HepG2 (cell line): Measurements from ENCODE around the gene NDST1. TPM values are rescaled to one million over a fixed set of nuclear protein-coding genes. Genes with fewer than 3 reads are reported as not detected.

Experiments used
- BCL6 ChIP-seq: IDR thresholded peaks from 2 replicates; pipeline ENCODE4 v1.6.1; 2016; ENCODE audit warnings: missing genetic modification reagents, missing compliant biosample characterization
- CBX5 ChIP-seq: sonication (generic); formaldehyde crosslinking; IDR thresholded peaks from 2 replicates; pipeline ENCODE4 v1.4.0; 2020; ENCODE audit warnings: missing genetic modification reagents, borderline replicate concordance
- CEBPG ChIP-seq: IDR thresholded peaks from 2 replicates; pipeline ENCODE4 v1.6.1; 2016
- FOXA1 ChIP-seq, 2 experiments: fragments of 450-650 bp in 1 of 2; sonication (generic) in 1 of 2; formaldehyde crosslinking in 1 of 2; IDR thresholded peaks; 2 replicates each; pipeline versions ENCODE4 v1.4.0 to v1.6.1; 2016 to 2020; ENCODE audit warnings: missing genetic modification reagents in 1 of 2
- JUNB ChIP-seq: sonication (generic); formaldehyde crosslinking; IDR thresholded peaks from 2 replicates; pipeline ENCODE4 v1.8.0; 2022; ENCODE audit warnings: missing genetic modification reagents, mild to moderate bottlenecking, borderline replicate concordance
- PAF1 ChIP-seq: IDR thresholded peaks from 2 replicates; pipeline ENCODE4 v1.6.1; 2016; ENCODE audit warnings: missing genetic modification reagents, missing compliant biosample characterization
- PHF21A ChIP-seq: sonication (generic); formaldehyde crosslinking; IDR thresholded peaks from 2 replicates; pipeline ENCODE4 v1.5.0; 2020; ENCODE audit warnings: mild to moderate bottlenecking, missing genetic modification reagents
- RCOR2 ChIP-seq: IDR thresholded peaks from 2 replicates; pipeline ENCODE4 v1.6.1; 2016; ENCODE audit warnings: missing biosample characterization, missing genetic modification reagents
- SIN3A ChIP-seq: IDR thresholded peaks from 2 replicates; pipeline ENCODE4 v1.6.1; 2011; ENCODE audit warnings: low read depth, mild to moderate bottlenecking, control low read depth, low read length, borderline replicate concordance
- SP1 ChIP-seq, 2 experiments: fragments of 450-650 bp in 1 of 2; sonication (generic) in 1 of 2; formaldehyde crosslinking in 1 of 2; IDR thresholded peaks; 2 replicates each; pipeline versions ENCODE4 v1.4.0 to v1.6.1; 2016 to 2020; ENCODE audit warnings: missing genetic modification reagents in 1 of 2
- ZFP62 ChIP-seq: sonication (generic); formaldehyde crosslinking; IDR thresholded peaks from 2 replicates; pipeline ENCODE4 v1.4.0; 2020; ENCODE audit warnings: missing genetic modification reagents
- ZMYM2 ChIP-seq: sonication (generic); formaldehyde crosslinking; IDR thresholded peaks from 2 replicates; pipeline ENCODE4 v1.8.0; 2022; ENCODE audit warnings: mild to moderate bottlenecking, missing genetic modification reagents
- ZSCAN30 ChIP-seq: sonication (generic); formaldehyde crosslinking; IDR thresholded peaks from 2 replicates; pipeline ENCODE4 v1.5.0; 2020; ENCODE audit warnings: mild to moderate bottlenecking, missing genetic modification reagents
- polyA plus RNA-seq, 8 experiments: library from polyadenylated mRNA; depleted of rRNA in 3 of 8; stranded (reverse) in 7 of 8; unstranded in 1 of 8; fragments of >200 nt; fragmentation: Illumina TruSeq in 4 of 8; extraction: Trizol in 4 of 8; gene quantifications; 2 replicates each; pipeline versions ENCODE4 v1.2.1 to v1.2.3, GENCODE V29; 2011 to 2016; ENCODE audit warnings: low read depth in 4 of 8, missing spikeins in 1 of 8, mixed read lengths in 1 of 8; ENCODE audit not compliant: insufficient read depth in 1 of 8
- total RNA-seq, 5 experiments: library from RNA; depleted of rRNA; stranded (reverse); fragments of >200 nt; fragmentation: Illumina TruSeq; extraction: Trizol; gene quantifications; 2 replicates each; pipeline ENCODE4 v1.2.3, GENCODE V29; 2016; ENCODE audit warnings: low read depth in 1 of 5
- TF ChIP-seq, protein P1 (sequence below): sonication (generic); formaldehyde crosslinking; IDR thresholded peaks from 2 replicates; pipeline ENCODE4 v1.8.1; 2023; ENCODE audit warnings: mild to moderate bottlenecking, moderate library complexity, missing genetic modification reagents
- TF ChIP-seq, protein P2 (sequence below): sonication (generic); formaldehyde crosslinking; IDR thresholded peaks from 2 replicates; pipeline ENCODE4 v1.8.0; 2022; ENCODE audit warnings: mild to moderate bottlenecking, missing genetic modification reagents, moderate library complexity
- TF ChIP-seq, protein P3 (sequence below): sonication (generic); formaldehyde crosslinking; IDR thresholded peaks from 2 replicates; pipeline ENCODE4 v1.5.0; 2020; ENCODE audit warnings: mild to moderate bottlenecking, missing genetic modification reagents
- TF ChIP-seq, protein P4 (sequence below): sonication (generic); formaldehyde crosslinking; IDR thresholded peaks from 2 replicates; pipeline ENCODE4 v1.5.0; 2020; ENCODE audit warnings: mild to moderate bottlenecking, missing genetic modification reagents, moderate library complexity
- TF ChIP-seq, protein P5 (sequence below): sonication (generic); formaldehyde crosslinking; IDR thresholded peaks from 2 replicates; pipeline ENCODE4 v1.9.0; 2022; ENCODE audit warnings: missing genetic modification reagents, mild to moderate bottlenecking, borderline replicate concordance

The NDST1 gene
- total and polyA plus RNA-seq, 2 of the 13 experiments (the other 11 are each of a cell fraction or from before 2014, with no cell fraction given), result 23.8 to 26.2 TPM

DNA sequence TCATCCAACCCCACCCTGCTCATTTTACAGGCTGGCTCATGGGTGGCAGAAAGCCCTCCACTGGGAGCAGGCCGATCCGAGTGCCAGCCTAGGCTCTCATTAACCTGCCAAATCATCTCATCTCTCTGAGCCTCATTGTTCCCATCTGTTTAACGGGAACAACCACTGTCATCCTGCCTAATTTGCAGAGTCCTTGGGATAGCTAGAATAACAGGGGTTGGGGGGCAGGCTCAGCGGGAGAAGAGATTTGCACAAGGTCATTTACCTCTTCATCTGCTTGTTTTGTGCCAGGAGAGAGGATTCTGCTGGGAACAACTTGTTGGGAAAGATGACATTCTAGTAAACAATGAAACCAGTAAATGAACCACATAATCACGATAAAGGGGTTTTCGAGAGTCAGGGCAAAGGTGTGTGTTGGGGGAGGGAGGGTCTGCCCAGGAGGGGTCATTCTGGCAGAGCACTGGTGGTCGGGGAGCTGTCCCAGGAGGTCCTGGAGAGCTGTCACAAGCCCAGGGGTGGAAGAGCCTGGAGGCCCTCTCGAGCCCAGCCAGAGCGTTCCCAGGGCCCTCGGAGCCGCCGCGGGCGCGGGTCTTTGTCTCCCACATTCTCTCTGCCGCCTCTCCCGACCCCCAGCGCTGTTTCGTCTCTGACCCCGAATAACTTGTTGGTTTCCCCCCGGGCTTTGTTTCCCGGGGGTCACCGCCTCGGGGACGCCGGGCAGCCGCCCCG lies 22.8 kb upstream of the NDST1 start (continued):
- TF ChIP-seq, protein P1, sequence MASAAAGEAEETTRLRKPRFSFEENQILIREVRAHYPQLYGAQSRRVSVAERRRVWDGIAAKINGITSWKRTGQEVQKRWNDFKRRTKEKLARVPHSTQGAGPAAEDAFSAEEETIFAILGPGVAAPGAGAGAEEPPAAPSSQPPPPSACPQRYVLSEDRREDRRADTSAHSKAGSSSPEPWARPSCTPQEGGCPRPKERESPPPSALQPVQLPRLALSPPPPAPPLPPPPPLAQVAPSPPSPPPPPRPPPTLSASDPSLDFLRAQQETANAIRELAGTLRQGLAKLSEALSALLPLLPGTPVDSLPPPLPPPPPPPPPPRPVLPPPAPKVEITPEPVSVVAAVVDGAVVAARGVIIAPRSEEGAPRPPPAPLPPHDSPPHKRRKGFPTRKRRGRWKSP (CRISPR knock-in tag), result 0 out of 2 replicates have a peak, but pooled peaks have one; percentile 49
- no peak for TF ChIP-seq ZSCAN30 (CRISPR knock-in tag)
- TF ChIP-seq FOXA1 (IDR thresholded peaks at IDR 0.05), result no peak
- TF ChIP-seq FOXA1 (CRISPR knock-in tag; IDR thresholded peaks at IDR 0.05), result peak; percentile 13; the same call in 1 of the 2 replicates
- no peak for TF ChIP-seq JUNB (CRISPR knock-in tag)
- TF ChIP-seq, protein P2, sequence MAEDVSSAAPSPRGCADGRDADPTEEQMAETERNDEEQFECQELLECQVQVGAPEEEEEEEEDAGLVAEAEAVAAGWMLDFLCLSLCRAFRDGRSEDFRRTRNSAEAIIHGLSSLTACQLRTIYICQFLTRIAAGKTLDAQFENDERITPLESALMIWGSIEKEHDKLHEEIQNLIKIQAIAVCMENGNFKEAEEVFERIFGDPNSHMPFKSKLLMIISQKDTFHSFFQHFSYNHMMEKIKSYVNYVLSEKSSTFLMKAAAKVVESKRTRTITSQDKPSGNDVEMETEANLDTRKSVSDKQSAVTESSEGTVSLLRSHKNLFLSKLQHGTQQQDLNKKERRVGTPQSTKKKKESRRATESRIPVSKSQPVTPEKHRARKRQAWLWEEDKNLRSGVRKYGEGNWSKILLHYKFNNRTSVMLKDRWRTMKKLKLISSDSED, result no peak
- no peak for TF ChIP-seq CBX5
- peak; percentile 49; the same call in 1 of the 2 replicates for TF ChIP-seq PHF21A (CRISPR knock-in tag)
- TF ChIP-seq ZFP62 (CRISPR knock-in tag), result no peak
- TF ChIP-seq SP1 (IDR thresholded peaks at IDR 0.05), result no peak
- no peak; the same call in 1 of the 2 replicates for TF ChIP-seq SP1 (CRISPR knock-in tag; IDR thresholded peaks at IDR 0.05)
- TF ChIP-seq PAF1, result no peak
- TF ChIP-seq, protein P3, sequence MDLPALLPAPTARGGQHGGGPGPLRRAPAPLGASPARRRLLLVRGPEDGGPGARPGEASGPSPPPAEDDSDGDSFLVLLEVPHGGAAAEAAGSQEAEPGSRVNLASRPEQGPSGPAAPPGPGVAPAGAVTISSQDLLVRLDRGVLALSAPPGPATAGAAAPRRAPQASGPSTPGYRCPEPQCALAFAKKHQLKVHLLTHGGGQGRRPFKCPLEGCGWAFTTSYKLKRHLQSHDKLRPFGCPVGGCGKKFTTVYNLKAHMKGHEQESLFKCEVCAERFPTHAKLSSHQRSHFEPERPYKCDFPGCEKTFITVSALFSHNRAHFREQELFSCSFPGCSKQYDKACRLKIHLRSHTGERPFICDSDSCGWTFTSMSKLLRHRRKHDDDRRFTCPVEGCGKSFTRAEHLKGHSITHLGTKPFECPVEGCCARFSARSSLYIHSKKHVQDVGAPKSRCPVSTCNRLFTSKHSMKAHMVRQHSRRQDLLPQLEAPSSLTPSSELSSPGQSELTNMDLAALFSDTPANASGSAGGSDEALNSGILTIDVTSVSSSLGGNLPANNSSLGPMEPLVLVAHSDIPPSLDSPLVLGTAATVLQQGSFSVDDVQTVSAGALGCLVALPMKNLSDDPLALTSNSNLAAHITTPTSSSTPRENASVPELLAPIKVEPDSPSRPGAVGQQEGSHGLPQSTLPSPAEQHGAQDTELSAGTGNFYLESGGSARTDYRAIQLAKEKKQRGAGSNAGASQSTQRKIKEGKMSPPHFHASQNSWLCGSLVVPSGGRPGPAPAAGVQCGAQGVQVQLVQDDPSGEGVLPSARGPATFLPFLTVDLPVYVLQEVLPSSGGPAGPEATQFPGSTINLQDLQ (CRISPR knock-in tag), result no peak
- TF ChIP-seq, protein P4, sequence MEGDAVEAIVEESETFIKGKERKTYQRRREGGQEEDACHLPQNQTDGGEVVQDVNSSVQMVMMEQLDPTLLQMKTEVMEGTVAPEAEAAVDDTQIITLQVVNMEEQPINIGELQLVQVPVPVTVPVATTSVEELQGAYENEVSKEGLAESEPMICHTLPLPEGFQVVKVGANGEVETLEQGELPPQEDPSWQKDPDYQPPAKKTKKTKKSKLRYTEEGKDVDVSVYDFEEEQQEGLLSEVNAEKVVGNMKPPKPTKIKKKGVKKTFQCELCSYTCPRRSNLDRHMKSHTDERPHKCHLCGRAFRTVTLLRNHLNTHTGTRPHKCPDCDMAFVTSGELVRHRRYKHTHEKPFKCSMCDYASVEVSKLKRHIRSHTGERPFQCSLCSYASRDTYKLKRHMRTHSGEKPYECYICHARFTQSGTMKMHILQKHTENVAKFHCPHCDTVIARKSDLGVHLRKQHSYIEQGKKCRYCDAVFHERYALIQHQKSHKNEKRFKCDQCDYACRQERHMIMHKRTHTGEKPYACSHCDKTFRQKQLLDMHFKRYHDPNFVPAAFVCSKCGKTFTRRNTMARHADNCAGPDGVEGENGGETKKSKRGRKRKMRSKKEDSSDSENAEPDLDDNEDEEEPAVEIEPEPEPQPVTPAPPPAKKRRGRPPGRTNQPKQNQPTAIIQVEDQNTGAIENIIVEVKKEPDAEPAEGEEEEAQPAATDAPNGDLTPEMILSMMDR, result 0 out of 2 replicates have a peak, but pooled peaks have one; percentile 6
- peak; percentile 11; the same call in 1 of the 2 replicates for TF ChIP-seq BCL6 (CRISPR knock-in tag)
- TF ChIP-seq, protein P5, sequence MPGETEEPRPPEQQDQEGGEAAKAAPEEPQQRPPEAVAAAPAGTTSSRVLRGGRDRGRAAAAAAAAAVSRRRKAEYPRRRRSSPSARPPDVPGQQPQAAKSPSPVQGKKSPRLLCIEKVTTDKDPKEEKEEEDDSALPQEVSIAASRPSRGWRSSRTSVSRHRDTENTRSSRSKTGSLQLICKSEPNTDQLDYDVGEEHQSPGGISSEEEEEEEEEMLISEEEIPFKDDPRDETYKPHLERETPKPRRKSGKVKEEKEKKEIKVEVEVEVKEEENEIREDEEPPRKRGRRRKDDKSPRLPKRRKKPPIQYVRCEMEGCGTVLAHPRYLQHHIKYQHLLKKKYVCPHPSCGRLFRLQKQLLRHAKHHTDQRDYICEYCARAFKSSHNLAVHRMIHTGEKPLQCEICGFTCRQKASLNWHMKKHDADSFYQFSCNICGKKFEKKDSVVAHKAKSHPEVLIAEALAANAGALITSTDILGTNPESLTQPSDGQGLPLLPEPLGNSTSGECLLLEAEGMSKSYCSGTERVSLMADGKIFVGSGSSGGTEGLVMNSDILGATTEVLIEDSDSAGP (CRISPR knock-in tag), result peak; percentile 54; the same call in 1 of the 2 replicates
- peak; percentile 23; the same call in 1 of the 2 replicates for TF ChIP-seq SIN3A
- TF ChIP-seq CEBPG (CRISPR knock-in tag), result no peak
- TF ChIP-seq RCOR2 (CRISPR knock-in tag), result peak; percentile 93
- peak; percentile 90 for TF ChIP-seq ZMYM2
